Measurements from ENCODE around the gene PROM1. TPM values are rescaled to one million over a fixed set of nuclear protein-coding genes. Genes with fewer than 3 reads are reported as not detected.
A peak's percentile ranks its signal among the peaks of the same experiment; 100 is the strongest.

Gene PROM1
- polyA plus RNA-seq, 3 donors: 31.2 to 49.1 (median 37.7) TPM

- DNase-seq (ENCODE audit: extremely low read depth in 1 of 11, low read depth in 9 of 11, low spot score in 4 of 11): no peak
Measured at GRCh38 chr4:15965325-15965724, 118.5 kb downstream of the PROM1 start.

- no peak for DNase-seq (ENCODE audit: extremely low read depth in 1 of 11, low read depth in 9 of 11, low spot score in 4 of 11)
Measured at GRCh38 chr4:15964159-15964558, 119.7 kb downstream of the PROM1 start.

GRCh38 chr4:15963576-15963975 is 120.2 kb downstream of the PROM1 start:
- no peak for DNase-seq (ENCODE audit: extremely low read depth in 1 of 11, low read depth in 9 of 11, low spot score in 4 of 11)

- DNase-seq (ENCODE audit: extremely low read depth in 1 of 11, low read depth in 9 of 11, low spot score in 4 of 11): peak in 1 of 11 donors; percentile 27
Measured at GRCh38 chr4:15963001-15963451, 120.8 kb downstream of the PROM1 start, which contains the start of gene FGFBP2. FGFBP2 (minus strand) TSS chr4:15963175; CDS start chr4:15963129, 46 bp downstream.

GRCh38 chr4:15961781-15962510 is 121.9 kb downstream of the PROM1 start:
- no peak for DNase-seq (ENCODE audit: extremely low read depth in 1 of 11, low read depth in 9 of 11, low spot score in 4 of 11)

GRCh38 chr4:15958562-15958961 is 125.3 kb downstream of the PROM1 start:
- DNase-seq (ENCODE audit: extremely low read depth in 1 of 11, low read depth in 9 of 11, low spot score in 4 of 11): no peak

GRCh38 chr4:15956179-15956850 is 127.5 kb downstream of the PROM1 start:
- peak in 6 of 11 donors; percentile 15 to 46 (median 24) for DNase-seq (ENCODE audit: extremely low read depth in 1 of 11, low read depth in 9 of 11, low spot score in 4 of 11)

- no peak for DNase-seq (ENCODE audit: extremely low read depth in 1 of 11, low read depth in 9 of 11, low spot score in 4 of 11)
Measured at GRCh38 chr4:15955670-15956069, 128.2 kb downstream of the PROM1 start.

GRCh38 chr4:15953625-15954024 is 130.2 kb downstream of the PROM1 start:
- no peak for DNase-seq (ENCODE audit: extremely low read depth in 1 of 11, low read depth in 9 of 11, low spot score in 4 of 11)

- no peak for DNase-seq (ENCODE audit: extremely low read depth in 1 of 11, low read depth in 9 of 11, low spot score in 4 of 11)
Measured at GRCh38 chr4:15951781-15952180, 132.0 kb downstream of the PROM1 start.

- no peak for DNase-seq (ENCODE audit: extremely low read depth in 1 of 11, low read depth in 9 of 11, low spot score in 4 of 11)
Measured at GRCh38 chr4:15948826-15949225, 135.0 kb downstream of the PROM1 start.

- DNase-seq (ENCODE audit: extremely low read depth in 1 of 11, low read depth in 9 of 11, low spot score in 4 of 11): no peak
Measured at GRCh38 chr4:15947684-15948083, 136.1 kb downstream of the PROM1 start.

GRCh38 chr4:15945516-15945915 is 138.3 kb downstream of the PROM1 start:
- DNase-seq (ENCODE audit: extremely low read depth in 1 of 11, low read depth in 9 of 11, low spot score in 4 of 11): no peak

- DNase-seq (ENCODE audit: extremely low read depth in 1 of 11, low read depth in 9 of 11, low spot score in 4 of 11): no peak
Measured at GRCh38 chr4:15944895-15945294, 138.9 kb downstream of the PROM1 start.

- DNase-seq (ENCODE audit: extremely low read depth in 1 of 11, low read depth in 9 of 11, low spot score in 4 of 11): no peak
Measured at GRCh38 chr4:15942283-15942682, 141.5 kb downstream of the PROM1 start.

- DNase-seq (ENCODE audit: extremely low read depth in 1 of 11, low read depth in 9 of 11, low spot score in 4 of 11): no peak
Measured at GRCh38 chr4:15938640-15939039, 145.2 kb downstream of the PROM1 start, which contains the start of gene FGFBP1. FGFBP1 (minus strand) TSS chr4:15938740; CDS start chr4:15936632, 2,108 bp downstream.

GRCh38 chr4:15938182-15938581 is 145.6 kb downstream of the PROM1 start:
- no peak for DNase-seq (ENCODE audit: extremely low read depth in 1 of 11, low read depth in 9 of 11, low spot score in 4 of 11)

- DNase-seq (ENCODE audit: extremely low read depth in 1 of 11, low read depth in 9 of 11, low spot score in 4 of 11): no peak
Measured at GRCh38 chr4:15936495-15936894, 147.3 kb downstream of the PROM1 start.

- no peak for DNase-seq (ENCODE audit: extremely low read depth in 1 of 11, low read depth in 9 of 11, low spot score in 4 of 11)
Measured at GRCh38 chr4:15935504-15936402, 148.1 kb downstream of the PROM1 start.
